Tibial nerve (tissue), 4 donors: ENCODE data around the gene RALY. TPM values are rescaled to one million over a fixed set of nuclear protein-coding genes. Genes with fewer than 3 reads are reported as not detected.

Experiments used
- DNase-seq, 2 donors: peaks; one replicate each; pipeline ENCODE4 v3.0.0-alpha.2; 2019; ENCODE audit warnings: low spot score in 2 of 2
- H3K27ac ChIP-seq, 4 donors: fragments of 200-600 bp; sonication (generic) in 3 of 4; one replicate each; pipeline ENCODE4 v1.5.1; 2017 to 2019; ENCODE audit warnings: mild to moderate bottlenecking in 1 of 4
- H3K27me3 ChIP-seq, 2 donors: fragments of 200-600 bp; sonication (generic) in 1 of 2; one replicate each; pipeline versions ENCODE4 v1.5.1 to v1.6.0; 2017 to 2019
- H3K36me3 ChIP-seq, 3 donors: fragments of 200-600 bp; sonication (generic); one replicate each; pipeline ENCODE4 v1.5.1; 2018 to 2019
- H3K4me1 ChIP-seq, 4 donors: fragments of 200-600 bp; sonication (generic) in 3 of 4; one replicate each; pipeline ENCODE4 v1.5.1; 2017 to 2019
- H3K4me3 ChIP-seq, 4 donors: fragments of 200-600 bp; sonication (generic) in 3 of 4; one replicate each; pipeline ENCODE4 v1.5.1; 2017 to 2019; ENCODE audit warnings: mild to moderate bottlenecking in 1 of 4, moderate library complexity in 1 of 4
- H3K9me3 ChIP-seq, 4 donors: fragments of 200-600 bp; sonication (generic) in 3 of 4; one replicate each; pipeline ENCODE4 v1.5.1; 2017 to 2019
- EP300 ChIP-seq, 2 donors: sonication (generic); formaldehyde crosslinking; IDR thresholded peaks; one replicate each; pipeline ENCODE4 v1.6.1; 2017; ENCODE audit warnings: antibody characterized with exemption in 2 of 2, mild to moderate bottlenecking in 1 of 2
- POLR2A ChIP-seq, 2 donors: fragments of 450-650 bp; IDR thresholded peaks; one replicate each; pipeline ENCODE4 v1.6.1; 2017; ENCODE audit warnings: antibody characterized with exemption in 2 of 2, mild to moderate bottlenecking in 2 of 2, moderate library complexity in 2 of 2
- WGBS, 2 donors: methylation state at CpG; one replicate each; pipeline ENCODE4 v1.1.5; 2018; 5-methylcytosine and 5-hydroxymethylcytosine counted together
- total RNA-seq, 4 donors: library from RNA; depleted of rRNA; stranded (reverse); fragments of >200 nt; gene quantifications; one replicate each; pipeline ENCODE4 v1.1.0, GENCODE V29; 2016
- TF ChIP-seq, protein P1 (sequence below), 5 experiments: fragments of 200-600 bp in 3 of 5; fragments of 450-650 bp in 2 of 5; sonication (generic) in 3 of 5; IDR thresholded peaks; one replicate each; pipeline ENCODE4 v1.5.1; 2016 to 2019; ENCODE audit warnings: antibody characterized with exemption in 5 of 5, mild to moderate bottlenecking in 3 of 5, moderate library complexity in 2 of 5

Gene RALY
- total RNA-seq, 4 donors from 2014 or later = 69.1 to 107 (median 96.4) TPM

DNA sequence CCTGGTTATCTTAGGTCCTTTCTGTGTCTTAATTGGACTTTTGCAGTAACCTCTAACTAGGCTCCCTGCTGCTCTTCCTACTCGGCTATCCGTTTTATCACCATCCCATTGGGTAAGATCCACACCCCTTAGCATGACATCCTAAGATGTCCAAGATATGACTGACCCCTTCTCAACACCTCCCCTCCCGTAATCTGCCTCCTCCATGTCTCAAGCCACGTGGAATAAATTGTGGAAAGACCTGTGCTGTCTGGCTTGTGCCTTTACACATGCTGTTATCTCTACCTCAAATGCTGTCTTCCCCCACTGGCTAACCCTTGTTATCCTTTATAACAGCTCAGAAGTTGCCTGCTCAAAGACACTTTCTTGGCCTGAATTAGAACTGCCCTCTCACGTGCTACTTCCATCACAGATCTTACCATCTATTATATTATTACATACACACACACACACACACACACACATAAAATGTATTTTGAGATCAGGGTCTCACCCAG lies 91.9 kb downstream of the RALY start:
- H3K36me3 ChIP-seq = peaks cover 0 to 92% (median 10%) of the 10 kb centered on the region in 3 donors
- WGBS, 2 donors = 80 to 86% methylated on average over 5 of the region's 5 CpGs
- TF ChIP-seq POLR2A (IDR thresholded peaks at IDR 0.05) = no peak
- TF ChIP-seq, protein P1, sequence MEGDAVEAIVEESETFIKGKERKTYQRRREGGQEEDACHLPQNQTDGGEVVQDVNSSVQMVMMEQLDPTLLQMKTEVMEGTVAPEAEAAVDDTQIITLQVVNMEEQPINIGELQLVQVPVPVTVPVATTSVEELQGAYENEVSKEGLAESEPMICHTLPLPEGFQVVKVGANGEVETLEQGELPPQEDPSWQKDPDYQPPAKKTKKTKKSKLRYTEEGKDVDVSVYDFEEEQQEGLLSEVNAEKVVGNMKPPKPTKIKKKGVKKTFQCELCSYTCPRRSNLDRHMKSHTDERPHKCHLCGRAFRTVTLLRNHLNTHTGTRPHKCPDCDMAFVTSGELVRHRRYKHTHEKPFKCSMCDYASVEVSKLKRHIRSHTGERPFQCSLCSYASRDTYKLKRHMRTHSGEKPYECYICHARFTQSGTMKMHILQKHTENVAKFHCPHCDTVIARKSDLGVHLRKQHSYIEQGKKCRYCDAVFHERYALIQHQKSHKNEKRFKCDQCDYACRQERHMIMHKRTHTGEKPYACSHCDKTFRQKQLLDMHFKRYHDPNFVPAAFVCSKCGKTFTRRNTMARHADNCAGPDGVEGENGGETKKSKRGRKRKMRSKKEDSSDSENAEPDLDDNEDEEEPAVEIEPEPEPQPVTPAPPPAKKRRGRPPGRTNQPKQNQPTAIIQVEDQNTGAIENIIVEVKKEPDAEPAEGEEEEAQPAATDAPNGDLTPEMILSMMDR (IDR thresholded peaks at IDR 0.05) = no peak
- TF ChIP-seq EP300 (IDR thresholded peaks at IDR 0.05) = no peak

GRCh38 chr20:34088305-34089174 lies 94.8 kb downstream of the RALY start:
- peaks cover 0 to 96% (median 15%) of the 10 kb centered on the region in 3 donors for H3K36me3 ChIP-seq
- WGBS, 2 donors = 82 to 85% methylated on average over 15 of the region's 15 CpGs

More for the DNA sequence above, 91.9 kb downstream of the RALY start:
- H3K9me3 ChIP-seq = no peaks in the 10 kb centered on the region
- peaks cover 0 to 22% (median 0%) of the 10 kb centered on the region in 4 donors for H3K4me1 ChIP-seq
- DNase-seq = no peak
- no peak overlapping the region for H3K4me3 ChIP-seq
- H3K27ac ChIP-seq = no peak overlapping the region
- no peaks in the 10 kb centered on the region for H3K27me3 ChIP-seq

DNA sequence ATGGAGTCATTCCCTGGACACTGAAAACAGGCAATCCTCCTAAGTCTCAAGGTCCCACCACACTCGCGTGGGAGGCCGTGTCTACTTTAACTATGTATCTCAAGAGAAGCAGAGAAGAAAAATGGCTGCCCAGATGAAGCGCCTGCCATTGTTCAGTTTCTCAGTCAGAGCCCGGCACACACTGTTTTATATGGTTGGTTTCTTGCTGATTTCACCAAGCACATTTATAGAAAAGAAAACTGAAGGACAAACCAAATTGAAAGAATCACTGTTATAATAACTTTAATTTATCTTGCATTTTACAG lies 95.4 kb downstream of the RALY start:
- Histone ChIP-seq H3K4me1 (peaks cover 0 to under 1% (median 0%) of the 10 kb centered on the region in 4 donors), H3K36me3 (peaks cover 0 to 100% (median 15%) of the 10 kb centered on the region in 3 donors), H3K27ac (no peak overlapping the region), H3K27me3 (no peaks in the 10 kb centered on the region), H3K4me3 (no peak overlapping the region), H3K9me3 (no peaks in the 10 kb centered on the region)
- no peak for DNase-seq
- TF ChIP-seq, protein P1 (IDR thresholded peaks at IDR 0.05) = no peak
- TF ChIP-seq POLR2A (IDR thresholded peaks at IDR 0.05) (no peak), EP300 (IDR thresholded peaks at IDR 0.05) (no peak)
- 81 to 90% methylated on average over 3 of the region's 5 CpGs for WGBS, 2 donors

More at GRCh38 chr20:34088305-34089174, 94.8 kb downstream of the RALY start:
- DNase-seq = no peak
- Histone ChIP-seq H3K9me3 (no peaks in the 10 kb centered on the region), H3K27ac (no peak overlapping the region), H3K4me1 (peaks cover 0 to 6% (median 0%) of the 10 kb centered on the region in 4 donors), H3K27me3 (no peaks in the 10 kb centered on the region), H3K4me3 (no peak overlapping the region)
- no peak for TF ChIP-seq EP300 (IDR thresholded peaks at IDR 0.05)
- TF ChIP-seq, protein P1 (IDR thresholded peaks at IDR 0.05) = no peak
- no peak for TF ChIP-seq POLR2A (IDR thresholded peaks at IDR 0.05)

GRCh38 chr20:34089655-34090345 lies 96.1 kb downstream of the RALY start:
- no peaks in the 10 kb centered on the region for H3K27me3 ChIP-seq
- 88 to 91% methylated on average over 13 of the region's 13 CpGs for WGBS, 2 donors
- DNase-seq = no peak

More at GRCh38 chr20:34089655-34090345, 96.1 kb downstream of the RALY start:
- Histone ChIP-seq H3K27ac (no peak overlapping the region), H3K9me3 (no peaks in the 10 kb centered on the region), H3K4me1 (no peaks in the 10 kb centered on the region), H3K4me3 (no peak overlapping the region), H3K36me3 (peaks cover 0 to 100% (median 15%) of the 10 kb centered on the region in 3 donors)
- TF ChIP-seq EP300 (IDR thresholded peaks at IDR 0.05) (no peak), POLR2A (IDR thresholded peaks at IDR 0.05) (no peak)
- TF ChIP-seq, protein P1 (IDR thresholded peaks at IDR 0.05) = no peak
